Progenitor cell of endocrine pancreas (in vitro differentiated cells): ENCODE measurements around the gene TRIP6. TPM values are rescaled to one million over a fixed set of nuclear protein-coding genes. Genes with fewer than 3 reads are reported as not detected.

Experiments used
- DNase-seq: peaks from one replicate; pipeline ENCODE4 v3.0.0; 2021; ENCODE audit warnings: low spot score; ENCODE audit not compliant: unreplicated experiment
- H3K27ac Mint-ChIP-seq: 2 replicates; pipeline ENCODE4 v1.8.0; 2021; ENCODE audit warnings: mild to moderate bottlenecking, moderate library complexity, mixed read lengths
- H3K27me3 Mint-ChIP-seq: 2 replicates; pipeline ENCODE4 v1.8.0; 2021; ENCODE audit warnings: mixed read lengths
- H3K36me3 Mint-ChIP-seq: 2 replicates; pipeline ENCODE4 v1.8.0; 2022; ENCODE audit warnings: mixed read lengths; ENCODE audit not compliant: insufficient read depth
- H3K4me1 Mint-ChIP-seq: 2 replicates; pipeline ENCODE4 v1.8.0; 2021; ENCODE audit warnings: low read depth, mixed read lengths
- H3K4me3 Mint-ChIP-seq: 2 replicates; pipeline ENCODE4 v1.8.0; 2021; ENCODE audit warnings: low read depth, mild to moderate bottlenecking, moderate library complexity, mixed read lengths
- H3K9me3 Mint-ChIP-seq: 2 replicates; pipeline ENCODE4 v1.8.0; 2021; ENCODE audit warnings: low read depth, mixed read lengths
- CTCF ChIP-seq: fragments of 200-600 bp; sonication (generic); IDR thresholded peaks from one replicate; pipeline ENCODE4 v1.5.0; 2021; ENCODE audit warnings: antibody characterized with exemption, mild to moderate bottlenecking; ENCODE audit not compliant: unreplicated experiment
- total RNA-seq: library from RNA; stranded (reverse); gene quantifications from 2 replicates; pipeline ENCODE4 v1.2.1, GENCODE V29; 2021

TRIP6 gene
- total RNA-seq, 1 donor from 2014 or later: 76.9 TPM

- peaks cover 39% of the 10 kb centered on the region for H3K4me1 Mint-ChIP-seq
- no peak for TF ChIP-seq CTCF
- no peaks in the 10 kb centered on the region for H3K9me3 Mint-ChIP-seq
- peak overlapping the region; percentile 24 for H3K4me3 Mint-ChIP-seq
- no peaks in the 10 kb centered on the region for H3K27me3 Mint-ChIP-seq
- no peak for DNase-seq
- H3K36me3 Mint-ChIP-seq: no peaks in the 10 kb centered on the region
- H3K27ac Mint-ChIP-seq: peak overlapping the region; percentile 95
These were observed 31.0 kb upstream of the TRIP6 start for GRCh38 chr7:100835903-100836811.

GRCh38 chr7:100836812-100837098 lies 30.4 kb upstream of the TRIP6 start:
- Mint-ChIP-seq H3K36me3 (no peaks in the 10 kb centered on the region), H3K27ac (peak overlapping the region; percentile 95), H3K4me1 (peaks cover 36% of the 10 kb centered on the region), H3K4me3 (peak overlapping the region; percentile 68), H3K27me3 (no peaks in the 10 kb centered on the region), H3K9me3 (no peaks in the 10 kb centered on the region)
- TF ChIP-seq CTCF: no peak
- no peak for DNase-seq

- Mint-ChIP-seq H3K27me3 (no peaks in the 10 kb centered on the region), H3K27ac (peak overlapping the region; percentile 92), H3K36me3 (no peaks in the 10 kb centered on the region), H3K9me3 (no peaks in the 10 kb centered on the region), H3K4me1 (peaks cover 35% of the 10 kb centered on the region), H3K4me3 (peak overlapping the region; percentile 68)
- DNase-seq: peak; percentile 64
- no peak for TF ChIP-seq CTCF
These were observed 29.9 kb upstream of the TRIP6 start for GRCh38 chr7:100837099-100837836.

GRCh38 chr7:100839361-100839760 lies 27.8 kb upstream of the TRIP6 start:
- H3K36me3 Mint-ChIP-seq: no peaks in the 10 kb centered on the region

More at GRCh38 chr7:100839361-100839760, 27.8 kb upstream of the TRIP6 start:
- DNase-seq: no peak
- TF ChIP-seq CTCF: no peak
- Mint-ChIP-seq H3K9me3 (no peaks in the 10 kb centered on the region), H3K27me3 (no peaks in the 10 kb centered on the region), H3K27ac (no peak overlapping the region), H3K4me1 (peaks cover 31% of the 10 kb centered on the region), H3K4me3 (no peak overlapping the region)
